GM19395 (cell line): ENCODE measurements around the gene ZSCAN1.

Source experiments
- ATAC-seq: cut with Tn5 transposase; IDR thresholded peaks from one replicate; pipeline ENCODE4 v1.9.1; 2021; ENCODE audit warnings: mild to moderate bottlenecking, moderate library complexity; ENCODE audit not compliant: unreplicated experiment

The ZSCAN1 gene

GRCh38 chr19:58067240-58067912, 33.6 kb downstream of the ZSCAN1 start:
- no peak for ATAC-seq

DNA sequence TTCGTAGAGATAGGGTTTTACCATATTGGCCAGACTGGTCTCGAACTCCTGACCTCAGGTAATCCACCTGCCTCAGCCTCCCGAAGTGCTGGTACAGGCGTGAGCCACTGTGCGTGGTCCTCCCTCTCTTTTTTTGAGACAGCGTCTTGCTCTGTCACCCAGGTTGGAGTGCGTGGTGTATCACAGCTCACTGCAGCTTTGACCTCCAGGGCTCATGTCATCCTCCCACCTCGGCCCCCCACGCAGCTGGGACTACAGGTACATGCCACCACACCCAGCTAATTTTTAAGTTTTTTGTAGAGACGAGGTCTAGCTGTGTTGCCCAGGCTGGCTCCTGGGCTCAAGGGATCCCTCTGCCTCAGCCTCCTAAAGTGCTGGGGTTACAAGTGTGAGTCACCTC, 46.0 kb downstream of the ZSCAN1 start:
- no peak for ATAC-seq

- no peak for ATAC-seq
These were observed 49.2 kb downstream of the ZSCAN1 start for GRCh38 chr19:58083021-58083420.

DNA sequence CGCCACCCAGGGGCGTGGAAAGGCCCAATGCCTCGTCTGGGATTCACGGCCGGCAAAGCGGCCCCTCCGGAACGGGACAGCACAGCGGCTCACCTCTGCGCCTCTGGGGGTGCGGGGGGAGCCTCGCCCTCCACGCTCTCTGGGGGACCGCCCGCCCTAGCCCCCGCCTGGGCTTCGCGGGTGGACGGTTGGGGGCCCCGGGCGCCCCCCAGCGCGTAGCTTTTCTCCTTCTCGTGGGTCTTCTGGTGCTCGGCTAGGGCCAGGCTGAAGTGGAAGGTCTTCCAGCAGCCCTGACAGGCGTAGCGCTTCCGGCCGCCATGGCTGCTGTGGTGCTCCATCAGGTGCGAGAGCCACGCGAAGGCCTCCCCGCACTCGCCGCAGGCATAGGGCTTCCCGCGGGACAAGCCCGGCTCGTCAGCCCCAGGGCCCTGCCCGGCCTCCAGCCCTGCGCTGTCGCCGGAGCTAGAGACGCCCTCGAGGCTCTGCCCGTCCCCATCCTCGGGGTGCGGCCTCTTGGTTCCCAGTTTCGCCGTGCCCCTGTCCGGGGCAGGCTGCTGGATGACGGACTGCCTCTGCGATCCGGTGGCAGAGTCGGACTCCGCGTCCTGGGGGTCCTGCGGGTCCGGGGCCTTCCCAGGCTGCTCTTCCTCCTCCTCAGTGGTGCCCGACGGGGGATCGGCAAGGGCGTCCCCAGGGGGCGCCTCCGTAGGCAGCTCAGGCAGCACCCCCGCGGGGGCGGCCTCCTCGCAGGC, 50.9 kb downstream of the ZSCAN1 start:
- ATAC-seq, result no peak

DNA sequence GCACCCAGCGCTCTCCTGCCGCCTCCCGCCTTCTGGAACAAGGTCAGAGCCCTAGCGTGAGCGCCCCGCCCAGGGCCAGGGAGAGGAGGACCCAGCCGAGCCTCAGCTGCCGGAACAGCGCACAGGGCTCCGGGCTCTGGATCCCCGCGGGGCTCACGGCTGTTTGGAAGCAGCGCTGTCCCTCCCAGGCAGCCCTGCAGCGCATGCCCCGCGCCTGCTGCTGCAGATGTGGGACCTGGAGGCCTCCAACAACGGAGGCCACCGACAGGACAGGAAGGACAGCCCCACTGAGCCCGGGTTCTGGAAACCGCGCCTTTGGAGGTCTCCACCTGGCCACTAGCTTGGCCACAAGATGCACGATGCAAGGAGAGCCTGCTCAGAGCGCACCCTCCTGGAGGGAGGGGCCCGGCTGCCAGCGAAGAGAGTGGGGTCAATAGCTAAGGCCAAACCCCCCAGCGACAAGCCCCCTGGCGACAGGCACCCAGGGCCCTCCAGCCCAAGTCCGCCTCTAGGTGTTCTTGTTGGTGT, 51.6 kb downstream of the ZSCAN1 start:
- ATAC-seq, result no peak

GRCh38 chr19:58086825-58087710, 53.2 kb downstream of the ZSCAN1 start:
- ATAC-seq, result no peak

- ATAC-seq, result no peak
These were observed 54.8 kb downstream of the ZSCAN1 start for GRCh38 chr19:58088521-58089052.

DNA sequence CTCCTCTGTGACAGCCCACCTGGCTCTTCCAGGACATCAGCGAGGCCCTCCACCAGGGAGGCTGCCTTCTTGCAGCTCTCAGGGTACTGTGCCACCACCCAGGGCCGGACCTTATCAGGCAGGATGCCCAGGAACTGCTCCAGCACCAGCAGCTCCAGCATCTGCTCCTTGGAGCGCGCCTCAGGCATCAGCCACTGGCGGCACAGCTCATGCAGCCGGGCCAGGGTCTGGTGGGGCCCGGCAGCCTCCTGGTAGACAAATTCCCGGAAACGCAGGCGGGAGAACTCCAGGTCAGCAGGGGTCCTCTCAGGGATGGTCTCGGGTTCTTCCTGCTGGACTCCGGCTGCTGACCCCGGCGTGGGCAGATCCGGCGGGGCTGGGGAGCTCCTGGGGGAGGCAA, 56.0 kb downstream of the ZSCAN1 start:
- ATAC-seq, result no peak

GRCh38 chr19:58091251-58091995, 57.6 kb downstream of the ZSCAN1 start:
- ATAC-seq, result no peak

DNA sequence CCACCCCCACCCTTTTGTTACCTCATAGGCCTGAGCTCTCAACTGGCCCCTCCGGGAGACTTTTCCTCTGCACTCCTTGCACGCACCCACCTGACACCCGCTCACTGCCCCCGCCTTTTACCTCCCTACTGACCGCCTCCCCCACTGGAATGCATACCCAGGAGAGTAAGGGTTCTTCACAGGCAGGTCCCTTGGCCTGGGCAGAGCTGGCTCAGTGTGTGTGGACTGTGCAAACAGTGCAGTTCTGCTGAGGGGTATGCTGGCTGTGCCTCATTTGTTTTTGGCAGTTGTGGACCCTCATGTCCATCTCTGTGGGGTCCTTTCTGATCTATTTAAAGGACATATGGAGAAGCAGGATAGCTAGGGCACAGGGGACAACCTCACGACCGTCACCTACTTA, 59.2 kb downstream of the ZSCAN1 start:
- ATAC-seq, result no peak

DNA sequence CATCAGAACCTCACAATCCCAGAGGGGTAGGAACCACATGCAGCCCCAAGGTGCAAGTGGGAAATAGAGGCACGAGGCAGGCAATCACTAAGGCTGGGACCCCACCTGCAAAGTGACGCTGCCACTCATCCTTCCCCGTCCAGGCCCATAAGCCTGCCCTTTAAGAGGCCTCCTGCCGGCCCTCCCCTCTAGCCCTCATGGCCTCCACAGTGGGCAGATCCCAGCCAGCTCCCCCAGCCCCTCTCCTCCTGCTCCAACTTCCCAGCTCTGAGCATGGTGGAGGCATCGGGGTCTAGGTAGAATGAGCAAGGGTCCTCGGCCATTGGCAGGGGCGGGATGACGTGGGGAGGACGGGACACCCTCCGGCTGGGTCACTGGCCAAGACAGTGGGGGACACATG, 61.5 kb downstream of the ZSCAN1 start:
- no peak for ATAC-seq

GRCh38 chr19:58096884-58097283, 63.1 kb downstream of the ZSCAN1 start:
- ATAC-seq, result no peak

GRCh38 chr19:58097349-58097748, 63.5 kb downstream of the ZSCAN1 start:
- ATAC-seq, result no peak

DNA sequence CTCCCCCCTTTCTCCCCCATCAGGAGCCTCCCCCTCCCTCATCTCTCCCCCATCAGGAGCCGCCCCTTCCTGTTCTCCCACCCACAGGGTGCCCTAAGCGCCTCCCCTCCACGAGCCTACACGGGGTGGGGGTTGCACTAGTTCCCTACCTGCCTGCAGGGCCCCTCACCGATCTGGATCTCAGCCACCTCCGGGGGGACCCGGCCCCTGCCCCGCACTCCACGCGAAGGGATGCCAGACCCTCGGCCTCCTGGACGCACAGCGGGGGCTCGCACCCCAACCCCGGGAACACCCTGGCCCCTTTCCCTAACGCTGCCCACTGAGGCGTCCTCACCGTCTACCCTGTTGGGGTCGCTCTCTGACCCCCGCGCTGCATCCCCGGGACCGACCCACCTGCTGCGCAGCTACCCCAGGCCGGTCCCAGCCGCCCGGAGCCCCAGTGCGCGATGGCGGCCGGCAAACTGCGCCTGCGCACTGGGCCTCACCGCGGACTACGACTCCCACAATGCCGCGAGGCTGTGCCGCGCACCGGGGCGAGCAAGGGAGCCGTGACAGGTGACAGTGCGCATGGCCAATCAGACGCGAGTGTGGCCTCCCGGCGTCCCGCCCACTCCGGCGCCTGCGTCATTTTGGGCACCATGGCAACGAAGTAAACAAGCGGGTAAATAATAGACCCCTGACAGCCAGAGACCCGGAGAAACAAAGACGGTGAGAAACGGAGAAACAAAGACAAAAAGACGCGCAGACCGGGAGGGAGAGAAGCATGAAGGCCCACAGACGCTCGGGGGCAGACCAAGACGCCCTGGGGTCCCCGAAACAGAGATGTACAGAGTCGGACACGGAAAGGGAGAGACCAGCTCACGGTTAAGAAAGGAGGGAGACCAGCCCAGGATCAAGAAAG, 64.2 kb downstream of the ZSCAN1 start, which contains the start of gene ZSCAN18:
Gene ZSCAN18 (minus strand): TSS at position 451 of the 901 bp plus-strand sequence. CDS start 7,964 bp downstream, outside the sequence.
- no peak for ATAC-seq

GRCh38 chr19:58098682-58098998, 64.8 kb downstream of the ZSCAN1 start:
- ATAC-seq, result no peak
